Suprapubic skin (tissue), 4 donors: ENCODE results near the gene NFKBIE. TPM values are rescaled to one million over a fixed set of nuclear protein-coding genes. Genes with fewer than 3 reads are reported as not detected.

ENCODE experiments used
- DNase-seq, 2 donors: peaks; one replicate each; pipeline ENCODE4 v3.0.0-alpha.2; 2019; ENCODE audit warnings: low spot score in 2 of 2
- H3K27ac ChIP-seq: fragments of 200-600 bp; sonication (generic); one replicate; pipeline ENCODE4 v1.5.1; 2019
- H3K27me3 ChIP-seq: fragments of 200-600 bp; sonication (generic); one replicate; pipeline ENCODE4 v1.5.1; 2019
- H3K36me3 ChIP-seq: fragments of 200-600 bp; sonication (generic); one replicate; pipeline ENCODE4 v1.5.1; 2019
- H3K4me1 ChIP-seq: fragments of 200-600 bp; sonication (generic); one replicate; pipeline ENCODE4 v1.5.1; 2019
- H3K4me3 ChIP-seq: fragments of 200-600 bp; sonication (generic); one replicate; pipeline ENCODE4 v1.5.1; 2019; ENCODE audit warnings: mild to moderate bottlenecking
- H3K9me3 ChIP-seq: fragments of 200-600 bp; sonication (generic); one replicate; pipeline ENCODE4 v1.5.1; 2019
- CTCF ChIP-seq, 2 donors: fragments of 200-600 bp in 1 of 2; fragments of 450-650 bp in 1 of 2; sonication (generic) in 1 of 2; IDR thresholded peaks; one replicate each; pipeline ENCODE4 v1.5.1; 2016 to 2019; ENCODE audit warnings: antibody characterized with exemption in 2 of 2, mild to moderate bottlenecking in 1 of 2, moderate library complexity in 1 of 2
- EP300 ChIP-seq: sonication (generic); formaldehyde crosslinking; IDR thresholded peaks from one replicate; pipeline ENCODE4 v1.6.1; 2017; ENCODE audit warnings: antibody characterized with exemption
- POLR2A ChIP-seq, 2 donors: fragments of 450-650 bp; IDR thresholded peaks; one replicate each; pipeline ENCODE4 v1.6.1; 2017; ENCODE audit warnings: antibody characterized with exemption in 2 of 2, mild to moderate bottlenecking in 2 of 2, moderate library complexity in 2 of 2
- POLR2AphosphoS5 ChIP-seq, 3 donors: sonication (generic); formaldehyde crosslinking; IDR thresholded peaks; one replicate each; pipeline ENCODE4 v1.6.1; 2017; ENCODE audit warnings: antibody characterized with exemption in 3 of 3
- WGBS: methylation state at CpG from one replicate; pipeline ENCODE4 v1.1.5; 2018; 5-methylcytosine and 5-hydroxymethylcytosine counted together
- total RNA-seq, 4 donors: library from RNA; depleted of rRNA; stranded (reverse); fragments of >200 nt; gene quantifications; one replicate each; pipeline ENCODE4 v1.1.0, GENCODE V29; 2016

NFKBIE gene
- total RNA-seq, 4 donors from 2014 or later, result 12.9 to 25.0 (median 16.1) TPM

- Histone ChIP-seq H3K9me3 (no peaks in the 10 kb centered on the region), H3K27me3 (peaks cover 33% of the 10 kb centered on the region), H3K4me1 (peaks cover 29% of the 10 kb centered on the region), H3K36me3 (no peaks in the 10 kb centered on the region), H3K4me3 (no peak overlapping the region), H3K27ac (no peak overlapping the region)
- WGBS, result 30% methylated on average over 5 of the region's 5 CpGs
- DNase-seq, result no peak
- TF ChIP-seq CTCF (IDR thresholded peaks at IDR 0.05) (peak; percentile 28 to 92), POLR2AphosphoS5 (IDR thresholded peaks at IDR 0.05) (no peak), POLR2A (IDR thresholded peaks at IDR 0.05) (no peak), EP300 (no peak)
Observed at GRCh38 chr6:44268095-44268628, 2.8 kb upstream of the NFKBIE start.

- TF ChIP-seq EP300, result no peak
- no peak for TF ChIP-seq CTCF (IDR thresholded peaks at IDR 0.05)
- TF ChIP-seq POLR2AphosphoS5 (IDR thresholded peaks at IDR 0.05), result no peak
- no peak for TF ChIP-seq POLR2A (IDR thresholded peaks at IDR 0.05)
- no peaks in the 10 kb centered on the region for H3K36me3 ChIP-seq
- H3K4me3 ChIP-seq, result no peak overlapping the region
- peaks cover 24% of the 10 kb centered on the region for H3K27me3 ChIP-seq
- no peaks in the 10 kb centered on the region for H3K9me3 ChIP-seq
- no peak for DNase-seq
- H3K27ac ChIP-seq, result no peak overlapping the region
- peaks cover 38% of the 10 kb centered on the region for H3K4me1 ChIP-seq
- WGBS, result 66% methylated on average over 10 of the region's 10 CpGs
Observed at GRCh38 chr6:44267252-44267651, 1.9 kb upstream of the NFKBIE start.

- no peaks in the 10 kb centered on the region for H3K9me3 ChIP-seq
- H3K27ac ChIP-seq, result no peak overlapping the region
- peaks cover 15% of the 10 kb centered on the region for H3K27me3 ChIP-seq
- no peak overlapping the region for H3K4me3 ChIP-seq
- WGBS, result 82% methylated on average over 3 of the region's 3 CpGs
- DNase-seq, result no peak
- H3K4me1 ChIP-seq, result peaks cover 42% of the 10 kb centered on the region
- TF ChIP-seq EP300 (no peak), POLR2AphosphoS5 (IDR thresholded peaks at IDR 0.05) (no peak), CTCF (IDR thresholded peaks at IDR 0.05) (no peak), POLR2A (IDR thresholded peaks at IDR 0.05) (no peak)
- no peaks in the 10 kb centered on the region for H3K36me3 ChIP-seq
Observed at GRCh38 chr6:44266347-44266746, 996 bp upstream of the NFKBIE start.

- H3K27ac ChIP-seq, result peak overlapping the region; percentile 72
- WGBS, result 66% methylated on average over 17 of the region's 17 CpGs
- peaks cover 10% of the 10 kb centered on the region for H3K27me3 ChIP-seq
- H3K4me1 ChIP-seq, result peaks cover 39% of the 10 kb centered on the region
- H3K9me3 ChIP-seq, result no peaks in the 10 kb centered on the region
- TF ChIP-seq POLR2AphosphoS5 (IDR thresholded peaks at IDR 0.05), result no peak
- H3K4me3 ChIP-seq, result peak overlapping the region; percentile 62
- H3K36me3 ChIP-seq, result no peaks in the 10 kb centered on the region
- no peak for DNase-seq
Observed at GRCh38 chr6:44265722-44266233, 427 bp upstream of the NFKBIE start.

GRCh38 chr6:44264154-44265006 is 971 bp downstream of the NFKBIE start:
- no peak for DNase-seq
- peaks cover 8% of the 10 kb centered on the region for H3K36me3 ChIP-seq
- 9% methylated on average over 12 of the region's 13 CpGs for WGBS

More at GRCh38 chr6:44264154-44265006, 971 bp downstream of the NFKBIE start:
- Histone ChIP-seq H3K4me3 (peak overlapping the region; percentile 62), H3K27ac (peak overlapping the region; percentile 72), H3K27me3 (no peaks in the 10 kb centered on the region), H3K9me3 (no peaks in the 10 kb centered on the region), H3K4me1 (peaks cover 31% of the 10 kb centered on the region)
- TF ChIP-seq EP300 (no peak), POLR2A (IDR thresholded peaks at IDR 0.05) (no peak), CTCF (IDR thresholded peaks at IDR 0.05) (no peak), POLR2AphosphoS5 (IDR thresholded peaks at IDR 0.05) (no peak)
